Osteocyte (in vitro differentiated cells): ENCODE data around the gene AVPR2. TPM values are rescaled to one million over a fixed set of nuclear protein-coding genes. Genes with fewer than 3 reads are reported as not detected.

Experiments
- DNase-seq: peaks from one replicate; pipeline ENCODE4 v3.0.0; 2021; ENCODE audit warnings: mixed read lengths; ENCODE audit not compliant: unreplicated experiment; ENCODE audit errors: extremely low spot score
- H3K27ac Mint-ChIP-seq: one replicate; pipeline ENCODE4 v1.8.0; 2021; ENCODE audit warnings: mild to moderate bottlenecking, mixed read lengths; ENCODE audit not compliant: unreplicated experiment
- H3K27me3 Mint-ChIP-seq: one replicate; pipeline ENCODE4 v1.8.0; 2021; ENCODE audit warnings: mixed read lengths; ENCODE audit not compliant: unreplicated experiment
- H3K36me3 Mint-ChIP-seq: one replicate; pipeline ENCODE4 v1.8.0; 2021; ENCODE audit warnings: mixed read lengths; ENCODE audit not compliant: unreplicated experiment
- H3K4me1 Mint-ChIP-seq: one replicate; pipeline ENCODE4 v1.8.0; 2021; ENCODE audit warnings: mixed read lengths; ENCODE audit not compliant: unreplicated experiment
- H3K4me3 Mint-ChIP-seq: one replicate; pipeline ENCODE4 v1.8.0; 2021; ENCODE audit warnings: mild to moderate bottlenecking, moderate library complexity, mixed read lengths; ENCODE audit not compliant: unreplicated experiment
- H3K9me3 Mint-ChIP-seq: one replicate; pipeline ENCODE4 v1.8.0; 2021; ENCODE audit warnings: mixed read lengths; ENCODE audit not compliant: unreplicated experiment
- CTCF ChIP-seq: fragments of 200-600 bp; sonication (generic); IDR thresholded peaks from 2 replicates; pipeline ENCODE4 v1.5.0; 2021; ENCODE audit warnings: antibody characterized with exemption, mild to moderate bottlenecking, moderate library complexity
- total RNA-seq: library from RNA; stranded (reverse); gene quantifications from 2 replicates; pipeline ENCODE4 v1.2.1, GENCODE V29; 2021

Gene AVPR2
- total RNA-seq, 1 donor from 2014 or later, result not detected

GRCh38 chrX:153905481-153906095 is 1.1 kb downstream of the AVPR2 start:
- Mint-ChIP-seq H3K4me1 (peaks cover 29% of the 10 kb centered on the region), H3K27me3 (no peaks in the 10 kb centered on the region), H3K4me3 (no peak overlapping the region), H3K36me3 (no peaks in the 10 kb centered on the region), H3K9me3 (no peaks in the 10 kb centered on the region), H3K27ac (no peak overlapping the region)
- TF ChIP-seq CTCF, result no peak
- no peak for DNase-seq

DNA sequence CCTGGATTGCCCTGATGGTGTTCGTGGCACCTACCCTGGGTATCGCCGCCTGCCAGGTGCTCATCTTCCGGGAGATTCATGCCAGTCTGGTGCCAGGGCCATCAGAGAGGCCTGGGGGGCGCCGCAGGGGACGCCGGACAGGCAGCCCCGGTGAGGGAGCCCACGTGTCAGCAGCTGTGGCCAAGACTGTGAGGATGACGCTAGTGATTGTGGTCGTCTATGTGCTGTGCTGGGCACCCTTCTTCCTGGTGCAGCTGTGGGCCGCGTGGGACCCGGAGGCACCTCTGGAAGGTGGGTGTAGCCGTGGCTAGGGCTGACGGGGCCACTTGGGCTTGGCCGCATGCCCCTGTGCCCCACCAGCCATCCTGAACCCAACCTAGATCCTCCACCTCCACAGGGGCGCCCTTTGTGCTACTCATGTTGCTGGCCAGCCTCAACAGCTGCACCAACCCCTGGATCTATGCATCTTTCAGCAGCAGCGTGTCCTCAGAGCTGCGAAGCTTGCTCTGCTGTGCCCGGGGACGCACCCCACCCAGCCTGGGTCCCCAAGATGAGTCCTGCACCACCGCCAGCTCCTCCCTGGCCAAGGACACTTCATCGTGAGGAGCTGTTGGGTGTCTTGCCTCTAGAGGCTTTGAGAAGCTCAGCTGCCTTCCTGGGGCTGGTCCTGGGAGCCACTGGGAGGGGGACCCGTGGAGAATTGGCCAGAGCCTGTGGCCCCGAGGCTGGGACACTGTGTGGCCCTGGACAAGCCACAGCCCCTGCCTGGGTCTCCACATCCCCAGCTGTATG is 1.8 kb downstream of the AVPR2 start:
- no peak for DNase-seq
- H3K27me3 Mint-ChIP-seq, result no peaks in the 10 kb centered on the region
- peaks cover 23% of the 10 kb centered on the region for H3K4me1 Mint-ChIP-seq
- TF ChIP-seq CTCF, result no peak
- H3K27ac Mint-ChIP-seq, result no peak overlapping the region
- no peak overlapping the region for H3K4me3 Mint-ChIP-seq
- H3K9me3 Mint-ChIP-seq, result no peaks in the 10 kb centered on the region
- H3K36me3 Mint-ChIP-seq, result no peaks in the 10 kb centered on the region

DNA sequence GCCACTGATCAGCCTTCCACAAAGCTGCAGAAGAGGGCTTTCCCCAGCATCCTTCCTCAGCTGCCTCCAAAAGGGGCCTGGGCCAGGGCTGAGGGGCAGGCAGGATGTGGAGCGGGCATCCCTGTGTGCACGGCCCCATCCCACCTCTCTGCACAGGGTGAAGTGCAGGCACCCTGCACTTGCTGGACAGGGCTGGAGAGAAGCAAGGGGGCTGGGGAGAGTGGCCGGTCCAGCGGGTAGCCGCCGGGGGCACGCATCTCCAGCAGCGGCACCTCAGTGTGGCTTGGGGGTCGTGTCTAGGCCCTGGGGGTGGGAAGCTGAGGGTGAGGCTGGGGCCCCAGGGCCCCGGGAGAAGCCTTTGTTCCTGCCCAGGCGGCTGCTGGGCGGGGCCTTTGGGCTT is 3.0 kb downstream of the AVPR2 start:
- Mint-ChIP-seq H3K36me3 (no peaks in the 10 kb centered on the region), H3K4me3 (no peak overlapping the region), H3K9me3 (no peaks in the 10 kb centered on the region), H3K27me3 (no peaks in the 10 kb centered on the region), H3K4me1 (peaks cover 13% of the 10 kb centered on the region), H3K27ac (no peak overlapping the region)
- no peak for DNase-seq
- TF ChIP-seq CTCF, result no peak

DNA sequence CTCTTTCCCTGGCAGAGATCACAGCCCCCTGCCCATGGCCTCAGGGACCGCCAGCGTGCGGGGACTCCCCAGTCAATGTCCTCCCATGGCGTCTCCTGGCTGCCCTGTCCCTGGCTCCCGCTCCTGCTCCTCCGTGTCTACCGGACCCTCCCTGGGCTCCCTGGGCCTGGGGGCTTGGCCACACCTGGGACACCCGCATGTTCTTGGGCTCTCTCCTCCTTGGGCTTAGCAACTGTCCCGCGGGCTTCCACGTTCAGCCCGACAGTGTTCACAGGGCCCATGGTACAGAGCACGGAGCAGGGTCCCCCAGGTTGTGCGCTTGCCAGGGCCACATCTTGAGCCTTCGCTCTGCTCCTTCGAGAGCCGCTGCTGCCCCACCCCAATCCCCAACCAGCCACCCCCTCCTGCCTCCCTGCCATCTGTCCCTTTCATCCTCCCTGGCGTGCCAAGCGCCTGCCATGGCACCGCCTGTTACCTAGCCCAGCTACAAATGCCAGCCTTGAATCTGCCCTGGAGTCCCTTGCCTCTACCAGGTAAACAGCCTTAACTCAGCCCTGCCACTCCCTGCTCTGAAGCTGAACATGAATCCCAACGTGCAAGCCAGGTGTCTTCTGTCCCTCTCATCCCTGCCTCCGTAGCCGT is 3.9 kb downstream of the AVPR2 start:
- no peak for TF ChIP-seq CTCF
- H3K27ac Mint-ChIP-seq, result no peak overlapping the region
- H3K36me3 Mint-ChIP-seq, result no peaks in the 10 kb centered on the region
- H3K27me3 Mint-ChIP-seq, result no peaks in the 10 kb centered on the region
- no peak for DNase-seq
- H3K4me3 Mint-ChIP-seq, result no peak overlapping the region
- H3K9me3 Mint-ChIP-seq, result no peaks in the 10 kb centered on the region
- peaks cover 4% of the 10 kb centered on the region for H3K4me1 Mint-ChIP-seq
